ENCODE results near the gene PDE3A.

PDE3A gene

GRCh38 chr12:20560935-20561334 lies 192.6 kb downstream of the PDE3A start:
- no peak for DNase-seq (ENCODE audit: low read depth, low spot score)
- in situ Hi-C loops (cut with HindIII; ENCODE audit: low sequenced_read_pairs): no loop called here
- TF ChIP-seq CTCF (IDR thresholded peaks at IDR 0.05; ENCODE audit: low read depth, low read length): no peak
- no peak overlapping the region for H3K4me3 ChIP-seq (ENCODE audit: low read depth, low read length)

GRCh38 chr12:20561871-20562270 lies 193.5 kb downstream of the PDE3A start:
- H3K4me3 ChIP-seq (ENCODE audit: low read depth, low read length): no peak overlapping the region
- DNase-seq (ENCODE audit: low read depth, low spot score): peak; percentile 23
- in situ Hi-C loops (cut with HindIII; ENCODE audit: low sequenced_read_pairs): no loop called here
- no peak for TF ChIP-seq CTCF (IDR thresholded peaks at IDR 0.05; ENCODE audit: low read depth, low read length)

GRCh38 chr12:20567413-20567812 lies 199.1 kb downstream of the PDE3A start:
- no peak overlapping the region for H3K4me3 ChIP-seq (ENCODE audit: low read depth, low read length)
- DNase-seq (ENCODE audit: low read depth, low spot score): no peak
- no peak for TF ChIP-seq CTCF (IDR thresholded peaks at IDR 0.05; ENCODE audit: low read depth, low read length)
- in situ Hi-C loops (cut with HindIII; ENCODE audit: low sequenced_read_pairs): no loop called here

GRCh38 chr12:20572451-20572850 lies 204.1 kb downstream of the PDE3A start:
- in situ Hi-C loops (cut with HindIII; ENCODE audit: low sequenced_read_pairs): no loop called here
- H3K4me3 ChIP-seq (ENCODE audit: low read depth, low read length): no peak overlapping the region
- TF ChIP-seq CTCF (IDR thresholded peaks at IDR 0.05; ENCODE audit: low read depth, low read length): no peak
- no peak for DNase-seq (ENCODE audit: low read depth, low spot score)

GRCh38 chr12:20576528-20576927 lies 208.2 kb downstream of the PDE3A start:
- no peak for TF ChIP-seq CTCF (IDR thresholded peaks at IDR 0.05; ENCODE audit: low read depth, low read length)
- DNase-seq (ENCODE audit: low read depth, low spot score): no peak
- no peak overlapping the region for H3K4me3 ChIP-seq (ENCODE audit: low read depth, low read length)
- in situ Hi-C loops (cut with HindIII; ENCODE audit: low sequenced_read_pairs): no loop called here

GRCh38 chr12:20577054-20577453 lies 208.7 kb downstream of the PDE3A start:
- DNase-seq (ENCODE audit: low read depth, low spot score): no peak
- TF ChIP-seq CTCF (IDR thresholded peaks at IDR 0.05; ENCODE audit: low read depth, low read length): no peak
- in situ Hi-C loops (cut with HindIII; ENCODE audit: low sequenced_read_pairs): no loop called here
- no peak overlapping the region for H3K4me3 ChIP-seq (ENCODE audit: low read depth, low read length)

GRCh38 chr12:20578142-20578541 lies 209.8 kb downstream of the PDE3A start:
- no peak for DNase-seq (ENCODE audit: low read depth, low spot score)
- H3K4me3 ChIP-seq (ENCODE audit: low read depth, low read length): no peak overlapping the region
- TF ChIP-seq CTCF (IDR thresholded peaks at IDR 0.05; ENCODE audit: low read depth, low read length): no peak
- in situ Hi-C loops (cut with HindIII; ENCODE audit: low sequenced_read_pairs): no loop called here
